Stimulated activated naive CD8-positive, alpha-beta T cell treated with anti-CD3 and anti-CD28 coated beads, Interleukin-15, Interleukin-2, amounts not matched to agents 100 U/mL and 50 U/mL, for 24 hours (primary cell): ENCODE data around the gene CX3CL1.

Experiments
- ATAC-seq: fragments of 150-1000 bp; cut with Tn5 transposase; one replicate; pipeline ENCODE4 v1.10.0; 2021
- DNase-seq: peaks from one replicate; pipeline ENCODE4 v3.0.0; 2021

CX3CL1 gene

GRCh38 chr16:57405097-57405496 is 32.8 kb downstream of the CX3CL1 start:
- ATAC-seq (peak; percentile 26), DNase-seq (no peak)

GRCh38 chr16:57406881-57407280 is 34.6 kb downstream of the CX3CL1 start:
- no peak for DNase-seq
- ATAC-seq, result no peak

GRCh38 chr16:57407521-57408353 is 35.4 kb downstream of the CX3CL1 start:
- ATAC-seq, result no peak

GRCh38 chr16:57409065-57409464 is 36.8 kb downstream of the CX3CL1 start:
- ATAC-seq (no peak), DNase-seq (no peak)

More at GRCh38 chr16:57407521-57408353, 35.4 kb downstream of the CX3CL1 start:
- DNase-seq, result no peak

- no peak for ATAC-seq
- no peak for DNase-seq
Observed at GRCh38 chr16:57409870-57410587, 37.7 kb downstream of the CX3CL1 start.

- ATAC-seq, result no peak
- no peak for DNase-seq
Observed at GRCh38 chr16:57411362-57411976, 39.2 kb downstream of the CX3CL1 start.

GRCh38 chr16:57412584-57412983 is 40.3 kb downstream of the CX3CL1 start:
- DNase-seq (no peak), ATAC-seq (no peak)

- no peak for DNase-seq
Observed at GRCh38 chr16:57413301-57413730, 41.0 kb downstream of the CX3CL1 start.

GRCh38 chr16:57413733-57414132 is 41.4 kb downstream of the CX3CL1 start:
- DNase-seq (no peak), ATAC-seq (peak; percentile 6)

More at GRCh38 chr16:57413301-57413730, 41.0 kb downstream of the CX3CL1 start:
- peak; percentile 1 for ATAC-seq

GRCh38 chr16:57416084-57416483 is 43.8 kb downstream of the CX3CL1 start:
- DNase-seq (no peak), ATAC-seq (no peak)

- ATAC-seq (no peak), DNase-seq (no peak)
Observed at GRCh38 chr16:57419506-57419905, 47.2 kb downstream of the CX3CL1 start.

GRCh38 chr16:57422026-57422944 is 50.0 kb downstream of the CX3CL1 start:
- ATAC-seq, result no peak
- no peak for DNase-seq

GRCh38 chr16:57423152-57423551 is 50.9 kb downstream of the CX3CL1 start:
- ATAC-seq, result no peak
- DNase-seq, result no peak

- ATAC-seq (no peak), DNase-seq (no peak)
Observed at GRCh38 chr16:57424583-57424982, 52.3 kb downstream of the CX3CL1 start.

GRCh38 chr16:57426356-57426755 is 54.1 kb downstream of the CX3CL1 start:
- no peak for DNase-seq

GRCh38 chr16:57427307-57427706 is 55.0 kb downstream of the CX3CL1 start:
- DNase-seq (no peak), ATAC-seq (no peak)

More at GRCh38 chr16:57426356-57426755, 54.1 kb downstream of the CX3CL1 start:
- no peak for ATAC-seq

- ATAC-seq (no peak), DNase-seq (no peak)
Observed at GRCh38 chr16:57427824-57428223, 55.5 kb downstream of the CX3CL1 start.

- no peak for ATAC-seq
Observed at GRCh38 chr16:57430955-57431354, 58.7 kb downstream of the CX3CL1 start.

GRCh38 chr16:57432505-57432904 is 60.2 kb downstream of the CX3CL1 start:
- ATAC-seq (no peak), DNase-seq (no peak)

More at GRCh38 chr16:57430955-57431354, 58.7 kb downstream of the CX3CL1 start:
- no peak for DNase-seq

GRCh38 chr16:57432989-57433388 is 60.7 kb downstream of the CX3CL1 start:
- no peak for DNase-seq
- ATAC-seq, result no peak

GRCh38 chr16:57434003-57434402 is 61.7 kb downstream of the CX3CL1 start:
- DNase-seq, result no peak
- ATAC-seq, result no peak
